ENCODE measurements around the gene ACOT12.
"Not testable (repeated sequence)": the region's sequence is repeated elsewhere in the genome, so short reads cannot be mapped to it uniquely, and the experiment has no call there.

ACOT12 gene

DNA sequence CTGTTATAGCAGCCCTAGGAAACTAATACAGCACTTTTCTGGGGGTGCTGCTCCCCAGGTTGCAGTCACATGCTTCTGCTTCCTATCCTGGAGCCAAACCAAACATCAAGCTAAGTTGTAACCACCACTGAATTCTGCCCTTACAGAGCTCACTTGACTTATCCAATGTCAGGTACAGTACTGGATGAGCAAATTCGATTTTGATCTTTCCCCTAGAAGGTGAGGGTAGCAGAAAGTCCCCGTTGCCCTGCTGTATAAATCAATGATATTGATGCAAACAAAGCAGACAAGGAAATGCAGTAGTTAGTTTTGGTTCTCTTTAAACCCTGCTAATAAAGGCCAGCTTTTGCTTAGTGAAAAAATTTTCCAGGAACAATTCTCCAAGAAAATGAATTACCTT is 56.1 kb downstream of the ACOT12 start:
- no peak for DNase-seq

DNA sequence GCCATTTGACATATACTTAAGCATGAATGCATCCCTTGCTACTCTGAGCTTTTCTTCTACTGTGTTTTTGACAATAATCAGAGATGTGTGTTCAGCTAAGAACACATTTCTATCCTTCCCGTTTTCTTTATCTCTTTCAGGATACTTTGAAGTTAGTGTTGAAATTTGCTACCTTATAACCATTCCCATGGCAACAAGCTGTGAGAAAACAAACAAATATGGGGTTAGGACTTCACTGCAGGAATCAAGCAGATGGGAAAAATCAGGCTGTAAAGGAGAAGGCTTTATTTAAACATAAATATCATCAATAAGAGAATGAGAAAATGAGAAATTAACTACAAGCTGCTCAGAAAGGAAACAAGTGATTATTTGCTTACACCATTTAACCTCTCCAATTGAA is 57.4 kb downstream of the ACOT12 start:
- DNase-seq, result no peak

DNA sequence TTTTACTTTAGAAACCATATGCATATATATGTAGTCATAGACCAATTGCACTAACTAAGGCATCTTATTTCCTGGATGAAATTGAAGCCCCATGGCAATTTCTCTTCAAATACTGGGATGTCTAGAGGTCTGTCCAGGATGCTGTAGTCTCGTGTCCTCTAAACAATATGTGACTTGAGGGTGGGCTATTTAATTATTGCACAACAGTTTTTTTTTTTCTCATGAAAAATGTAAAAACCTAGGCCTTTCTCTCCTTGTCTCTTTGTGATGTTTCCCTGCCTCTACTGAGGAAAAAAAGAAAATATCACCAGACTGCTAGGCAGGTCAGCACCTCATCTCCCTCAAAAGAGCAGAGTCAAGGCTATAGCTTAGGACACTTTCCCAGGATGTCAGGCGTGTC is 58.0 kb downstream of the ACOT12 start:
- no peak for DNase-seq

DNA sequence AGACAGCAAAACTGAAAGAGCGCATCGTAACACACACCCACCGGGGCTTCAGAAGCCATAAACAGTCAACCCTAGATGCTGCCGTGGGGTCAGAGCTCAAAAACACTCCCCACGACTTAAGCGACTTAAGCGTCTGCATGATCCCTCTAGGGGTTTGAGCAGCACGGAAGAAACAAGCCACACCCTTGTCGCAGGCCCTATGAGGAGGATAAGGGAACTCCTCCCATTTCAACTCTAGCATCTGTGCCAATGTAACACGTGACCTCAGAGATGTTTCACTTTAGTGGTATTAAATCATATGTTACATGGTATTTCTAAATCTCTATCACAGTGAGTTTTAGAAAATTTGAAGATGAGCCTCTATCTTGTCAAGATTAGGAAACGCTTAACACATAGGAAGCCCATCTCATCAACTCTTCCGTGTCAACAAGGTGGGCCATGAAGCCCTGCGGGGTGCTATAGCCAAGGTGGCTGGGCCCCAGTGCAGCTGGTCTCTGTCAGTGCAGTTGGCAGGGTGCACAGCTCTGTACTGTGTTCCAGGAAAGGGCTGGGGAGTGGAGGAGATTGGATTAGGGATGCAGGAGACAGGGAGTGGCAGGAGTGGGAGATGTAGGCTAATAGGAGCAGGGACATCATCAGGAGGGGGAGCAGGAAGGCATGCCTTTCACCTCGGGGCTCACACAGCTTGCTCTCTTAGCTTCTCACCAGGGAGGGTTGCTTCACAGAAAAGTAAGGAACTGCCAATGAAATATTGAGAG is 59.5 kb downstream of the ACOT12 start:
- DNase-seq, result peak; percentile 76 to 90

DNA sequence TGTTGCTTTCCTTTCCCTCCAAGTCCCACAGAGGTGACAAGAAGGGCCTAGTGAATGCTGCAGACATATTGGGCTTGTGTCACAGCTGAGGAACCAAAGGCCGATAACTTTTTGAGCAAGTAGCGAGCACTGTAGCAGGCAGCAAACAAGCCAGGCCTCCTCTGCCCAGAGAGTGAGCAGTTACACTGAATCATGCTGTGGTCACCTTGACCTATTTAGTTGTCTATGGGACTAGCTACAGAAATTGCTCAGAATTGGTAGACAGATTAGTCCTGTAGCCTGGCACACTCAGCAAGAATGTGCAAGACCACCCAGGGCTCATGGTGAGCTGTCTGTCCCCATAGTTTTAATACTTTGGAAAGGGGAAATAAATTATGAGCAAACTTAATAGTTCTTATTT is 67.4 kb downstream of the ACOT12 start:
- no peak for DNase-seq

DNA sequence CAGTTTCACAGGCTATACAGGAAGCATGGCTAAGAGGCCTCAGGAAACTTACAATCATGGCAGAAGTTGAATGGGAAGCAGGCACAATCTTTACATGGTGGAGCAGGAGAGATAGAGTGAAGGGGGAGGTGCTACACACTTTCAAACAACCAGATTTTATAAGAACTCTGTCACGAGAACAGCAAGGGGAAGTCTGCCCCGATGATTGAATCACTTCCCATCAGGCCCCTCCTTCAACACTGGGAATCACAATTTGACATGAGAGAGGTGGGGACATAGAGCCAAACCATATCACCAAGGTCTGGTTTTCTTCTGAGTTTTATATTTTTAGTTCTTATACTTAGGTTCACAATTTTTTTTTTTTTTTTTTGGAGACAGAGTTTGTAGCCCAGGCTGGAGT is 76.4 kb downstream of the ACOT12 start:
- no peak for DNase-seq

DNA sequence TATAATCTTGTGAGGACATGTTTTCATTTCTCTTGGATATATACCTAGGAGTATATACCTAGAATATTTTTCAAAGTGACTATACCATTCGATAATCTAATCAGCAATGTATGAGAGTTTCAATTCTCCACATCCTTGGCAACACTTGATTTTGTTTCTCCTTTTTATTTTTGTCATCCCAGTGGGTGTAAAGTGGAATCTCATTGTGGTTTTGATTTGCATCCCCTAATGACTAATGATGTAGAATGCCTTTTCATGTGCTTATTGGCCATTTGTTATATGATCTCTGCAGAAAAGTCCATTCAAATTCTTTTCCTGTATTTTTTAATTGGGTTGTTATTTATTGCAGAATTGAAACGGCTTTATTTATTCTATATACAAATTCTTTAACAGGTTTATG is 77.4 kb downstream of the ACOT12 start:
- no peak for DNase-seq

DNA sequence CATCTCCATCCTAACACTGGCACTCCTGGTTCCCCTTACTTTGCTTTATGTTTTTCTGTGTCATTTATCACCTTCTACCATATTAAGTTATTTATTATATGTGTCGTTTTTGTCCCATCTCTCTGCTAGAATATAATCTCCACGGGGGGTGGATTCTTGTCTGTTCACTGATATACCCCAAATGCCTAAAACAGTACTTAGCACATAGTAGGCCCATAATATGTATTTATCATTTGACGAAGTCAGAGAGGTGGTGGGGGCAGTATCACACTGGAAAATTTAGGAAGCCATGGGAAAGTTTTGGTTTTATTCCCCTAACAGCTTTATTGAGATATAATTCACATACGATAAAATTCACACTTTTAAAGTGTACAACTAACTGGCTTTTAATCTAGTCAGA is 78.1 kb downstream of the ACOT12 start:
- DNase-seq, result no peak

DNA sequence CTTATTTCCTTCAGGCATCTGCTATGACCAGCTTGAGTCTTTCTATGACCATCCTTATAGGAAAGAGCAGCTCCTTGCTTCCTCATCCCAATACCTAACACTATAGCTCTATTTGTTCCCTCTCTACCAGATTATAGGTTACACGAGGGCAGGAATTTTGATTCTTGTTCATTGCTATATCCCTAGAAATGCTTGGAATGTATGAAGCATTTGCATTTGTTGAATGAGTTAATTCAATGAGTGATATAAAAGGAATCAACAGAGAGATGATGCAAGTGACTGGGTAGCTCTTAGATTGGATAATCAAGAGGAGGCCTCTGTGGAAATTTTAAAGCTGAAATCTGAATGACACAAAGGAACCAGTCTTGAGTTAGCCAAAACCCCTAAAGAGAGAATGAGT is 78.6 kb downstream of the ACOT12 start:
- DNase-seq, result no peak

DNA sequence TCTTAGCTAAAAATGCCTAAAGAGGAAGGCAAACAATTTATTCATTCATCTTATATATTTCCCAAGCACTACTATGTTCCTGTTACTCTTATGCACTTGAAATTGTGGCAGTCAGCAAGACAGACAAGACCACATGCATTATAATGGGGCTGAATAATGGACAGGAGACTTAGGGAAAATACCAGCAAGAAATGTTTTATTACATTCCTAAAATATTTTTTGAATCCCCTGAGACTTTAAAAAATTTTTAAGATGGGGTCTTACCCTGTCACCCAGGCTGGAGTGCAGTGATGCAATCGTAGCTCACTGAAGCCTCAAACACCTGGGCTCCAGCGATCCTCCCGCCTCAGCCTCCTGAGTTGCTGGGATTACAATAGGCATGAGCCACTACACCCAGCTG is 79.4 kb downstream of the ACOT12 start:
- DNase-seq, result no peak

DNA sequence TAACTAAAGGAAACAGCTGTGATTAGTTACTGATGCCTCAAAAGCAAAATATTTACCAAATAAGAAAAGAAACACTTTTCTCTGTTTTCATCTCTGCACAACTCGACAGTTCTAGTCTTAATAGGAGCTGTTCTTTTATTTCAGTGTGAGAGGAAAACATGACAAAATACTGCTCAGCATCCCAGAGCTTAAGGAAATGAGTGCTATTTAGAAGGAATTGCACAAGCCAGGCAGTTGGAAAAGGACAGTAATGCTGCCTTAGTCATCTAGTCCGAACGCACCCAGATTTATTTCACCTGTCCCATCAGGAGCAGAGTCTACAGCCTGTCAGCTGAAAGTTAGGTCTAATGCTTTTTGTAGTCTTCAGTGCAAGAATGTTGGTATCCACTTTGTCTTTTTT is 80.2 kb downstream of the ACOT12 start:
- no peak for DNase-seq

DNA sequence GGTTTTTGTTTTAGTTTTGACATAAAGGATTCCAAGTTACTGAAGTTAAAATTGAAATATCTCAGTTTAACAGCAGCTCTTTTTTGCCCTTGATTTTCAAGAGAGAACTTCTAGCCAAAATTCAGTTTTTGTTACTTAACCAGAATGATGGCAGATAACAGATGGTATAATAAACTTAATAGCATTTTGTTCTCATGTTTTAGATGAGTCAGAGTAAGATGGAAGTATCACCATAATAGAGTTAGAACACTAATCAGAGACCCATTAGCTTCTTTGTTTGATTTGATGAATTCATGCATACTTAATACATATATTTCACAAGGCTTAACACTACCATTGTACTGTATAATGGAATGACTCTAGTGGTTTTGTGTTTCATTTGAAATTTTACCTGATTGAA is 80.7 kb downstream of the ACOT12 start:
- no peak for DNase-seq

DNA sequence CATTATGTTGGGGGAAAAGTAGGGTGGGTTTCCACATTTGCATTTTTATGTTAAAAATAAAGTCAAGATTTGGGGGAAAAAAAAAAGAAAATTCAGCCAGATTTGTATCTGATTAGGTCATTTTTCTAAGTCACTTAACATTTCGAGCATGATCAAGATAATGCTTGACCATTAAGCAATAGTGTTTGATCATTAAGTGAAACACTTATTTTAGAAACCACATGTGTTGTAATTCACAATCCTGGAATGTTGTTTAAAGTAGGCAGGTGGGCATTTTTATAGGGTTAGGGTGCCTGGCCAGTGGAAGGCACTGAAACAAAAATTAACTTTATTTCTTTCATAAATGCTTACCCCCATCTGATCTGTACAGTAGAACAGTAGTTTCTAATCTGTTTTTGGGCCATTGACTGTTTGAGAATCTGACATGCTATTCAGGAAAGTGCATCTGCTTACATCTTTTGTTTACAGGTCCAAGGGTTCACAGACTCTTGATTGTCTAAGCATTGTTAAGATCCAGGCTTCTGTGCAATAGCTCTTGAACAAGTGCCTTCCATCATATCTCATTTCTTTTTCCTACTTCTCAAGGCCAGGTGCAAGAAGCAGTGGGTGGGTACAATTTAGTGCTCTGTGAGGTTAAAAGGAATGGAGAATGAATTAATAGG is 83.4 kb downstream of the ACOT12 start:
- DNase-seq, result no peak

DNA sequence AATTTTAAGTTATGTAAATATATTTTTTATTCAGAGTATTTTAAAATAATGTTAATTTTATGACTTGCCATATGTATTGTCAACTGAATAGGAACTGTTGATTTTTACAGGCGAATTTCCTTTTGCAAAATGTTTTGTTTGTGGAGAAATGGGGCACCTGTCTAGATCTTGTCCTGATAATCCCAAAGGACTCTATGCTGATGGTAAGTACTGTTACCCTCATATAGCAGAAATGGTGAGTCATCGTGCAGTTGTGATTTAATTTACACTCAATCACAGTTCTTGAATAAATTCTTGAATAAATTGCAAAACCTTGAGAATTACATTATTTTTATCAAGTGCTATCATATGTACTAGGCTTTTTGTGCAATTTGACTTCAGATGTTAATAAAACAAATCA is 85.1 kb downstream of the ACOT12 start:
- no peak for DNase-seq

DNA sequence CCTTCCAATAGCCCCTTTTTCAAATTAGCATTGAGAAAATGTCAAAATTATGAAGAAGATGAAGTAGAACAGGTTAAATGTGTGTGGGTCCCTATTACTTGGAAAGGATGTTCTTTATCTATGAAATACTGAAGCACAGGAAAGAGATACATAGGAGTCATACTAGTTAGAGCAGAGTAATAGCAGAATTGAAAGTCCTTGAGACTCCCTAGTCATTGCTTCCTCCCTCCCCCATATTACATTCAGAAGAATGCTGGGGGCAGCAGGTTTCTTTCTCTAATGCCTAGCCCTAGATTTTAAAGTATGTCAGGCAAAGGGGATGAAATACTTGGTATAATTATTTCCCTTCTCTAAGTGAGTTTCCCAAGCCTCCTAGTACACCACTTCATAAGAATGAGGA is 88.1 kb downstream of the ACOT12 start:
- no peak for DNase-seq

DNA sequence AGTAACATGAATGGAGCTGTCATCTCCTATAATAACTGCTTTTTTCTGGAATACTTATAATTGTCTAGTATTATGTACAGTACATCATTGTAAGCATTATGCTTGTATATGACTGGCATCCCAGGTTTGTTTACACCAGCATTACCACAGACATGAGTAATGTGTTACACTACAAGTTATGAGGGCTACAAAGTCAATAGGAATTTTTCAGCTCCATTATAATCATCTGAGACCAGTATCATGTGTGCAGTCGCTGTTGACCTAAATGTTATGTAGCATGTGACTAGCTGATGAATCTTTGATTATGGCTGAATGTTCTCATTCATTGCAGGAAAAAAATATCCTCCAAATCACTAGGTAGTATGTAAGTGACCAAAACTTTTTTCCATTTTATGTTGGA is 90.4 kb downstream of the ACOT12 start:
- DNase-seq, result no peak

DNA sequence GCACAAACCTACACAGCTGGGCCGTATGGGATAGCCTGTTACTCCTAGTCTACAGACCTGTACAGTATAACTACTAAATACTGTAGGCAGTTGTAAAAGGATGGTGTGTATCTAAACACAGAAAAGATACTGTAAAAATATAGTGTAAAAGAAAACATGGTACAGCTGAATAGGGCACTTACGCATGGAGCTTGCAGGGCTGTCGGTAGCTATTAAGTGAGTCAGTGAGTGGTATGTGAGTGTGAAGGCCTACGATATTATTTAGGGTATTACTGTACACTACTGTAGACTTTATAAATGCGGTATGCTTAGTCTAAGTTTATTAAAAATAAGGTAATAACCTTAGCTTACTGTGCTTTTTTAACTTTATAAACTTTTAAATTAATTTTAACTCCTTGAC is 91.3 kb downstream of the ACOT12 start:
- no peak for DNase-seq

DNA sequence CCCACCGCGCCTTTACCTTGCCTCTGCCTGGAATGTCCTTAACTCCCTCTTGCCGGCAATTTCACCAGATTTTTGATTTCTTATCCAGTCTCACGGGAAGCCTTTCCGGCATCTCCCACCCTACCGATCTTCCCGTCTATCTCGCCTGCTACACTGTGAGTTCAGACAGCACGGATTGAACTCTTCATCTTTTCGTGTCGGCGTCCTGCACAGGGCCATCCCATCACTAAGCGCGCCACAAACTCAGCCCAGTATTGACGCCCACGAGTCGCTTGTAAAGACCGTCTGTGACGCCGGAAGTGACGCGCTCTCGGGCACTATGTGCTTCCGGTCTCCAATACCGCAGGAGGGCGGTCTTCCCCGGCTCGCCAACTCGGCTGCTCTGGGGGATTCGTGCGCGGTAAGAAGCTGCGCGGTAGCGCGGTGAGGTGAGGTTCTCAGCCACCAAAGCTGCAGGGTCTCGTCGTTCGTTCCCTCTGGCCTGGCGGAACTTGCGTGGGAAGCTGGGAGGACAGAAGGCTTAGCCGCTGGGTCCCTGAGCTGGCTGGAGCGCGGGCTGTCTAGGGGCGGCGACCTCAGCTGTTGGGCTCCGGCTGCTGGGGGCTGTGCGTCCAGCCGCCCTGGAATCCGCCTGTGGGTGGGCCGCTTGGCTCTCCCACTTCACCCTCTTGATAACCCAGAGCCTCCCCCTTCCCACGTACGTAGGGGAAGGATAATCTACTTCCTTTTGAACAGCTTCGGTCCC is 92.5 kb downstream of the ACOT12 start, which contains the start of gene ZCCHC9:
Gene ZCCHC9, plus strand, starts transcription at position 317 of the 745 bp plus-strand sequence. CDS start 3,171 bp downstream, outside the sequence.
- DNase-seq, result peak; percentile 77 to 92

DNA sequence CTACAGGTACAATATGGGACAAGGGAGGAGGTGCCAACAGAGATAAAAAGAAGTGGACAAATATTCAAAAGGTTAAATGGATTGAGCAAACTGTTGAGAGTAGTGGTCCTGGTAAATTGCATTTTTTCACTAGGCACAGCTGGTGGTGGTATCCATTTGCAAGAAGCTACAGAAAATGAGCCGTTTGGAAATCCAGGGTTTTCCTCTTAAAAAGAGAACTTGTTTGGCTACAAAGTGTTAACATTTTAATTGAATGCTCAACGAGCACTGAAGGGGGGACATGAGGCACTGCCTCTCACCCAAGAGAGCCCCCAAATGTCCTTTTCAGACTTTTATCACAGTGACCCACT is 93.0 kb downstream of the ACOT12 start:
- peak in 1 of 2 experiments; percentile 18 for DNase-seq

DNA sequence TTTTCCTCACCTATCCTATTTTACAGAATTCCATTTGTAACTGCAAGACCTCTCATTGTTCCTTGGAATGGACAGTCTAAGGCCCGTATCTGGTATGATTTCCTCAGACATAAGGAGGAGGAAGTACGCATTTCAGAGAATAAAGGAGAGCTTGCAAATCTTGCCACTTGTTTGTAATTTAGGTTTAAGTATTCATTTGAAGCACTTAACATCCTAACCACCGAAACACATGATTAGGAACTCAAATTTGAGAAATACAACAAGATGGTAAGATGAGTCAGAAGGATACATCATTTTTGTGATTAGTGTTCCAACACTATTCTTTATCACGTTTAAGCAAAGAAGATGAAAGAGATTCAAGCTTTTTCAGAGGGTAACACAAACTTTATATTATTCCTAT is 96.4 kb downstream of the ACOT12 start:
- DNase-seq, result no peak

DNA sequence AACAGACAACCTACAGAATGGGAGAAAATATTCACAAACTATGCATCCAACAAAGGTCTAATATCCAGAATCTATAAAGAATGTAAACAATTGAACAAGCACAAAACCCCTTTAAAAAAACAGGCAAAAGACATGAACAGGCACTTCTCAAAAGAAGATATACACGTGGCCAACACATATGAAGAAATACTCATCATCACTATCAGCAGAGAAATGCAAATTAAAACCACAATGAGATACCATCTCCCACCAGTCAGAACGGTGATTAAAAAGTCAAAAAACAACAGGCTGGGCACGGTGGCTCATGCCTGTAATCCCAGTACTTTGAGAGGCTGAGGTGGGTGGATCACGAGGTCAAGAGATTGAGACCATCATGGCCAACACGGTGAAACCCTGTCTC is 99.9 kb downstream of the ACOT12 start:
- not testable (repeated sequence) for DNase-seq

DNA sequence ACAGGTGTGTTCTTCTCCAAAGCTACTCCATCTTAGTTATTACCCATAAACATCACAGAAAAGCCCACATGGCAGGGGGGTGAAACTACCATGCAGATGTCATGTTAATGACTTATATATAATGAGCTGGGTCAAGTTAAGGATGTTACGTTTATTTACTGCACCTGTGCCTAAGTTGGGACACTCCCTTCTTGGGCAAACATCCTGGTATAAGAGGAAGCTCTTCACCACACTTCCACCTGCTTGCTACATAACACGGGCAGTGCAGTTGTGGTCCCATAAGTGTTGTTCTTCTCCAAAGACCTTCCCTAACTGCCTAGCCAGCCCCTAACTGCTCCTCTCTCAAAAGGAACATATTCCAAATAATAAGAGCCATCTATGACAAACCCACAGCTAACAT is 101.8 kb downstream of the ACOT12 start:
- no peak for DNase-seq

DNA sequence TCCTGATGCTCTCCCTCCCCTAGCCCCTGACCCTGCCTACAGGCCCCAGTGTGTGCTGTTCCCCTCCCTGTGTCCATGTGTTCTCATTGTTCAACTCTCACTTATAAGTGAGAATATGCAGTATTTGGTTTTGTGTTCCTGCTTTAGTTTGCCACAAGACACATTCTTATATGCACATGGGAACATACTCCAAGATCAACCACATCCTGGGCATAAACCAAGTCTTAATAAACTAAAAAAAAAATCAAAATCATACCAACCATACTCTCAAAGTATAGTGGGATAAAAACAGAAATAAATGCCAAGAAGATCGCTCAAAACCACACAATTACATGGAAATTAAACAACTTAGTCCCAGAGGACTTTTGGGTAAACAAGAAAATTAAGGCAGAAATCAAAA is 103.8 kb downstream of the ACOT12 start:
- DNase-seq, result no peak

DNA sequence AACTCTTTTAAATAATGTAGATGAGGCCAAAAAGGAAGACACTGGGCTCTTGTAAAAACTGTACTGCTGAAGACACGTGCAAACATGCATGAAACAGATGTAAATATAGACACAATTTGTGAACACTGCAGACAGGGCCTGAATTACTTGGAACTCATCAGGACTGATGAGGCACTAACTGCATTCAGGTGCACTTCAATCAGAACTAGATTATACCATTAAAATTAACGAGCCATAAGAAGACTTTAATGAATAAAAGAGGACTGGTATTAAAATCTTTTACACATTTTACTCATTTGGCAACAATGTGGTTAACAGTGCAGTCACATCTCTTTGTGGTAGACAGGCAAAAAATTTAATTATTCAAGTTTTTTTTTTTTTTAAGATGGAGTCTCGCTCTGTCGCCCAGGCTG is 105.9 kb downstream of the ACOT12 start:
- no peak for DNase-seq
